ENCODE results near the gene ATP2B2.

ATP2B2 gene

GRCh38 chr3:10447527-10448260 lies 57.7 kb downstream of the ATP2B2 start:
- DNase-seq (ENCODE audit: low spot score) = no peak

- no peak for DNase-seq (ENCODE audit: low spot score)
These were observed 58.3 kb downstream of the ATP2B2 start for GRCh38 chr3:10447110-10447509.

GRCh38 chr3:10445561-10446175 lies 59.7 kb downstream of the ATP2B2 start:
- DNase-seq (ENCODE audit: low spot score) = peak; percentile 6

DNA sequence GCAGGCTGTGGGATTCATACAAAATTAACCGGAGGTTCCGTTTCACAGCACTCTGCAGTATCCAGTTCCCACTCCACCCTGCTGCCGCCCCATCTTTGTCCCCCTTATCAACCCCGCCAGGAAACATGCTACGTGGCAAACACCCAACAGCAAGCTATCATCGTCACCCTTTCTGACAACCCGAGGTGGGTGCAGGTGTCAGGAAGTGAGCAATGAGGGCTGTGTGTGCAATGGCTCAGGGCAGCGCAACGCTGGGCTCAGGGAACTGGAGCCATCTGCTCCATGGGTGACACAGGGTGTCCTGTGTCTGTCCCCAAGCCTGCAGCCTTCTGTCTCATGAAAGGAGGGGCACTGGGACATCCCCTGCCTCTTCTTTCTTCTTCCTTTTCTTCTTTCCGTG lies 60.9 kb downstream of the ATP2B2 start:
- DNase-seq (ENCODE audit: low spot score) = no peak

- DNase-seq (ENCODE audit: low spot score) = no peak
These were observed 61.3 kb downstream of the ATP2B2 start for GRCh38 chr3:10444110-10444429.

DNA sequence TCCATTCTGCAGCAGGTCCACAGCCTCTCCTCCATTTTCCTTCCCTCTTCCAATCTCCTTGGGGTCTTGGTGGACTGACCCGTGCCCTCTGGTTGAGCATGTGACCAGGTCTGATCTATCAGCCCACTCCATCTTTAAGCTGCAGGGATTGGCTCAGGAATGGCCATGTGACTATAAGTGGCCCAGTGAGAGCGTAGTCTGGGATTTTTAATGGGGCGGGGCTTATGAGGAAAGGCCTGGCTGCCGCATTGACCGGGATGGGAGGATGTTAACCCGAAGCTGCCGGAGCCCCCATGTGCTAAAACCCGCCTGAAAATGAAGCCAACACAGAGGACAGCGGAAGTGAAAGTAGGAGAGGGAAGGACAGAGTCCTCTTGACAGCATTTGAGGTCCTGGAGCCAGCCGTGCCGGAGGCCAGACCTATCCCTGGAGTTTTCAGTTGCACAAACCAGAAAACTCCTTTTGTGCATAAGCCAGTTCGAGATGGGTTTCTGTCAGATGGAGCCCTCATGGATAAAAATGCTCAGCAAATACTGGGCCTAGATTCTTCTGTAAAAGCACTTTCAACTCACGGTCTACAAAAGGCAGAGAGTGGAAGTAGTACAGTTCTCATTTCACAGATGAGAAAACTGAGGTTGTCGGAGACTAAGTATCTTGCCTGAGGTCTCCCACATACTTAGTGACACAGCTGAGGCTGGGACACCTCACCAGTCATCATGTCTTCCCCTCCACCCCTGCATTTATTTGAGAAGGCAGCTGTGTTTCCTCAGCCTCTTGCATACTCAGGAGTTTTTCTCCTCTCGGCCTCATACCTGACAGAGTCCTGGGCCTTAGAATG lies 61.9 kb downstream of the ATP2B2 start:
- DNase-seq (ENCODE audit: low spot score) = no peak

- no peak for DNase-seq (ENCODE audit: low spot score)
These were observed 63.1 kb downstream of the ATP2B2 start for GRCh38 chr3:10442151-10442795.

DNA sequence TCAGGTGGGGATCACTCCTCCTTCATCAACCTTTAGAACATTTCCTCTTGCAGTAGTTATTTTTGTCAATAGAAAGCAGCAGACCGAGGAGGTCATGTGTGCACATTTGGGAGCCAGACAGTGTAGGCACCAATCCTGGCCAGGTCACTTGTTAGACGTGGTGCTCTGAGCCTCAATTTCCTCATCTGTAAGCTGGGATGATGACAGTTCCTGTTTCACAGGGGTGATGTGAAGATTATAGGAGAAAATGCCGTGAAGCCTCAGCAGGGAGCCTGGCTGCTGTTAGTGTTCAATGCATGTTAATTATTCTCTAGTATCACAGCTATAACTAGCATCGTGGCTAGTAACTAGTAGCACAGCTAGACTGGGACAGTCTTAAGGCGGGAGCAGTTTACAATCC lies 64.7 kb downstream of the ATP2B2 start:
- no peak for DNase-seq (ENCODE audit: low spot score)

DNA sequence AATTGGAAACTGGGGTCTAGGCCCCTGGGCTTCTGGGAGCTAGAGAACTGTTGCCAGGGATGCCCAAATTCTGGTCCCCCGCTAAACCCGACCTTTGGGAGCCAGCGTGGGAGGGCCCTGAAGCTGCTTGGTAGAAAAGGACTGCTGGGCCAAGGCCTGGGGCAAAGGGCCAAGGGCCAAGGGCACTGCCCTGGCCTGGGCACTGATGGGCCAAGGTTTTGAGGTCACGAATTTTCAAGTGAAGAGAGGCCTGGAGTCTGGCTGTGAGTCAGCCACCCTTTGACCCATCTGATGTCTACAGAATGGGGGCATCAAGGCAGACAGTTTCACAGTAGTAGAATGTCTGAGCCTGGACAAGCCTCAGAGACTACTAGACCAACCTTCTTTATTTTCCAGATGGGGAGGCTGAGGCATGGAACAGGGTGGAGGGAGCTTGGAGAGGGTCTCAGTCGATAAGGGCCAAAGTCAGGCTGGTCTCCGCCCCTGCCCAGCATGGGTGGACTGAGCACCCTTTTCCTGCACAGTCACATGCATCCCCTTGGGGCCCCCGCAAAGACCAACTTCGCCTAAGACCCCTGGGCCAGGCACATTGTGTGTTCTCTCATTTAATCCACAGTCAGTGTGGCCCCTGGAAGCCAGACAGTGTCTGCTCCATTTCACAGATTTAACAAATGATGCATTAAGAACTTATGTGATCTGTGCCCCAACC lies 66.3 kb downstream of the ATP2B2 start:
- DNase-seq (ENCODE audit: low spot score) = no peak

- no peak for DNase-seq (ENCODE audit: low spot score)
These were observed 67.1 kb downstream of the ATP2B2 start for GRCh38 chr3:10437995-10438901.

DNA sequence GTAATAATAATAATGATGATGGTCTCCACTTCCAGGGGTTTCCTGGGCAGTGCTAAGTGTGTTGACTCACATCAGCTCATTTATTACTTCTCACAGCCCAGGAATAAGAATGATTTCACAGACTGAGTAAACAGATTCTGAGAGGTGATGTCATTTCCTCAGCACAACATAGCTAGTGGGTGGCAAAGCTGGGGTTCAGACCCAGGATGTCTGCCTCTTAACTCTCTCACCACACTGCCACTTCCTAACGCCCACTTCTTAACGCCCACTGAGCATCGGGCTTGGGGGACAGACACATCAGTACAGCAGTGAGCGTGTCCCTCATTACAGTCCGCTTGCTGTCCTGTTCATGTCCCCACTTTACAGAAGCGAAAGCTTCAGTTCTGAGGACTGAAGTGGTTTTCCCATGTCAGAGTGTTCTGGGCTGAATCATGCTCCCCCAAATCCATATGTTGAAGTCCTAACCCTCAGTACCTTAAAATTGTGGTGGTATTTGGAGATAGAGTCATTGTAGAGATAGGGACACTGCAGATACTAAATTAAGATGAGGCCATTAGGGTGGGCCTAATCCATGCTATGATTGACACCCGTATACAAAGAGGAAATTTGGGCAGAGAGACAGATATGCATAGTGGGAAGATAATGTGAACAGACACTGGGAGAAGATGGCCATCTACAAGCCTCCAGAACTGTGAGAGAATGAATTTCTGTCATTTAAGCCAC lies 68.0 kb downstream of the ATP2B2 start:
- DNase-seq (ENCODE audit: low spot score) = peak; percentile 70

- DNase-seq (ENCODE audit: low spot score) = no peak
These were observed 69.5 kb downstream of the ATP2B2 start for GRCh38 chr3:10435850-10436249.

GRCh38 chr3:10434938-10435336 lies 70.4 kb downstream of the ATP2B2 start:
- DNase-seq (ENCODE audit: low spot score) = no peak

- DNase-seq (ENCODE audit: low spot score) = no peak
These were observed 71.0 kb downstream of the ATP2B2 start for GRCh38 chr3:10434144-10434937.

GRCh38 chr3:10432931-10433330 lies 72.5 kb downstream of the ATP2B2 start:
- DNase-seq (ENCODE audit: low spot score) = no peak

- no peak for DNase-seq (ENCODE audit: low spot score)
These were observed 73.1 kb downstream of the ATP2B2 start for GRCh38 chr3:10432156-10432845.

- no peak for DNase-seq (ENCODE audit: low spot score)
These were observed 74.6 kb downstream of the ATP2B2 start for GRCh38 chr3:10430805-10431204.

DNA sequence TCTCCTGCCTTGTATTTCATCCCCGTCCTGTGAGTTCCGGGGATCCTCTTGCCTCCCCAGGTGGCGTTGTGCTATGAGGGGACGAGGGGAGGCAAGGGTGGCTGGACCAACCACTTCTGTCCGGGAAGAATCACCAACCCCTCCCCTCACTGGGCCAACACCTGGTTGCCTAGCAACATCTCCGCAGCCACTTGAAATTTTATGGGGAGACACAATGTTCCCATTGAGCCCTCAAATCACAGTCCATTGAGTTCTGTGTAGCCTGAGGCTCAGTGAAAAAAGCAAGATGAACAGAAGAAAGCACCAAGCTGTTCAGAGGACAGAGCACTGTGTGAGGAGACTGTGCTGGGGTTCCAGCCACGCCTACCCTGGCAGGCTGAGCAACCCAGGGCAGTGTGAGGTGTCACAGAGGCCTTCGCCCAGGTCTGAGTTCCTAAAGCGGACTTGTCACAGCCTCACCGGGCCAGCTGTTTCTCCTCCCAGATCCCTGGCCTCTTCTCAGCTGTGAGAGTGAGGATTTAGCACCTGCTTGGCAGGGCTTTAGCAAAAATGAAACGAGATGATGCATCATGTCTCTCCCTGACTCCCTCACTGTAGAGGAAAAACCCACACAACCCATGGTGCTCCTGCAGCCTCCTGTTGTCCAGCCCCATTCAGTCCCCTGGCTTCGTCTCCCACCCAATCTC lies 76.8 kb downstream of the ATP2B2 start:
- DNase-seq (ENCODE audit: low spot score) = no peak
